Nephron progenitor cell (in vitro differentiated cells): ENCODE data around the gene CAMTA1.
A peak's percentile ranks its signal among the peaks of the same experiment; 100 is the strongest.

Source experiments
- DNase-seq: peaks from one replicate; pipeline ENCODE4 v3.0.0; 2021
- H3K27ac Mint-ChIP-seq: 2 replicates; pipeline ENCODE4 v1.8.0; 2021; ENCODE audit warnings: mild to moderate bottlenecking, moderate library complexity, mixed read lengths
- H3K27me3 Mint-ChIP-seq: 2 replicates; pipeline ENCODE4 v1.8.0; 2021; ENCODE audit warnings: mild to moderate bottlenecking, low read depth, mixed read lengths; ENCODE audit not compliant: poor library complexity
- H3K36me3 Mint-ChIP-seq: 2 replicates; pipeline ENCODE4 v1.8.0; 2021; ENCODE audit warnings: low read depth, mixed read lengths
- H3K4me1 Mint-ChIP-seq: 2 replicates; pipeline ENCODE4 v1.8.0; 2021; ENCODE audit warnings: mixed read lengths
- H3K4me3 Mint-ChIP-seq: 2 replicates; pipeline ENCODE4 v1.8.0; 2021; ENCODE audit warnings: mild to moderate bottlenecking, moderate library complexity, mixed read lengths
- H3K9me3 Mint-ChIP-seq: 2 replicates; pipeline ENCODE4 v1.8.0; 2021; ENCODE audit warnings: mild to moderate bottlenecking, moderate library complexity, mixed read lengths
- TF ChIP-seq, protein P1 (sequence below): fragments of 200-600 bp; sonication (generic); IDR thresholded peaks from 2 replicates; pipeline ENCODE4 v1.5.0; 2021; ENCODE audit warnings: antibody characterized with exemption

The CAMTA1 gene

DNA sequence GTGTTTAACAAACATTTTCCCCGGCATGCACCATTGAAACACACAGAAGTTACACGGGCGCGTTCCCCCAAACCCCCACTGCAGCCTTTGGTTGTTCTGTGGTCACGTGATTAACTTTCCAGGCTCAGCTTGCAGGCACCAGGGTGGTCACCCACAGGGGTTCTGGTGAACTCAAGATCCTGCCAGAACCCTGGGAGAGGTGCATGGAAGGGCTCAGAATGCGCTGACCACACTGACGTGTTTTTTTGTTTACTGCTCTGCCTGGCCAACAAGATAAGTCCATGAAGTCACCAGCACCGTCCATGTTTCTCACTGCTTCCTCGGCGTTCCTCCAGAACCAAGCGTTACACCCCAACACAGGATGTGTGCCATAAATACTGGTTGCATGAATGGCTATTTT lies 756.4 kb downstream of the CAMTA1 start:
- Mint-ChIP-seq H3K4me1 (peaks cover 70% of the 10 kb centered on the region), H3K9me3 (peaks cover 24% of the 10 kb centered on the region), H3K4me3 (no peak overlapping the region), H3K27ac (no peak overlapping the region), H3K36me3 (no peaks in the 10 kb centered on the region), H3K27me3 (no peaks in the 10 kb centered on the region)
- TF ChIP-seq, protein P1, sequence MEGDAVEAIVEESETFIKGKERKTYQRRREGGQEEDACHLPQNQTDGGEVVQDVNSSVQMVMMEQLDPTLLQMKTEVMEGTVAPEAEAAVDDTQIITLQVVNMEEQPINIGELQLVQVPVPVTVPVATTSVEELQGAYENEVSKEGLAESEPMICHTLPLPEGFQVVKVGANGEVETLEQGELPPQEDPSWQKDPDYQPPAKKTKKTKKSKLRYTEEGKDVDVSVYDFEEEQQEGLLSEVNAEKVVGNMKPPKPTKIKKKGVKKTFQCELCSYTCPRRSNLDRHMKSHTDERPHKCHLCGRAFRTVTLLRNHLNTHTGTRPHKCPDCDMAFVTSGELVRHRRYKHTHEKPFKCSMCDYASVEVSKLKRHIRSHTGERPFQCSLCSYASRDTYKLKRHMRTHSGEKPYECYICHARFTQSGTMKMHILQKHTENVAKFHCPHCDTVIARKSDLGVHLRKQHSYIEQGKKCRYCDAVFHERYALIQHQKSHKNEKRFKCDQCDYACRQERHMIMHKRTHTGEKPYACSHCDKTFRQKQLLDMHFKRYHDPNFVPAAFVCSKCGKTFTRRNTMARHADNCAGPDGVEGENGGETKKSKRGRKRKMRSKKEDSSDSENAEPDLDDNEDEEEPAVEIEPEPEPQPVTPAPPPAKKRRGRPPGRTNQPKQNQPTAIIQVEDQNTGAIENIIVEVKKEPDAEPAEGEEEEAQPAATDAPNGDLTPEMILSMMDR, result no peak
- no peak for DNase-seq

- TF ChIP-seq, protein P1, result no peak
- no peak for DNase-seq
- Mint-ChIP-seq H3K4me1 (peaks cover 49% of the 10 kb centered on the region), H3K4me3 (no peak overlapping the region), H3K27ac (no peak overlapping the region), H3K9me3 (peaks cover 34% of the 10 kb centered on the region), H3K36me3 (no peaks in the 10 kb centered on the region), H3K27me3 (no peaks in the 10 kb centered on the region)
Observed at GRCh38 chr1:7543718-7544090, 758.5 kb downstream of the CAMTA1 start.

- peak overlapping the region; percentile 63 for H3K4me3 Mint-ChIP-seq
- H3K4me1 Mint-ChIP-seq, result peaks cover 62% of the 10 kb centered on the region
- TF ChIP-seq, protein P1, result no peak
- peaks cover 19% of the 10 kb centered on the region for H3K27me3 Mint-ChIP-seq
- H3K9me3 Mint-ChIP-seq, result peaks cover 39% of the 10 kb centered on the region
- H3K36me3 Mint-ChIP-seq, result peaks cover 5% of the 10 kb centered on the region
- H3K27ac Mint-ChIP-seq, result peak overlapping the region; percentile 52
- no peak for DNase-seq
Observed at GRCh38 chr1:7549277-7550161, 764.3 kb downstream of the CAMTA1 start.

DNA sequence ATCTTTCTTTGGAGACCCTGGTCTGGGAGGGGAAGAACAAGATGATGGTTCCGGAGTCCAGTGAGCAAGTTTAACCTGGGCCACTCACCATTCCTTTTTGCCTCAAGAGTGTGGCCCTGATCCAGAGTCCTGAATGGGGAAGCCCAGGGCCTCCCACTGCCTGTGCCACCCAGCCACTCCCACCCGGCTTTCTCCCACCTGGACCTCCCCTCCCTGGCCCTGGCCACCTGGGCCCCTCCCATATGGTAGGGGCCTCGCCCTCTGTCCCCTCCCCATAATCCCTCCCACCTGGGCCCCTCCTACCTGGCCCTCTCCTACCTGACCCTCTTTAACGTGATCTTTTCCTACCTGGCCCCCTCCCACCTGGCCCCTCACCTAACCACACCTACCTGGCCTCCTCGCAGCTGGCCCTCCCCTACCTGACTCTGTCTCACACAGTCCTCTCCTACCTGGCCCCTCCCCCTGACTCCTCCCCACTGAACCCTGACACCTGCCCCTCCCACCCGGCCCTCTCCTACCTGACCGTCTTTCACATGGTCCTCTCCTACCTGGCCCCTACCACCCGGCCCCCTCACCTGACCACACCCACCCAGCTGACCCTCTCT lies 765.1 kb downstream of the CAMTA1 start:
- Mint-ChIP-seq H3K27ac (peak overlapping the region; percentile 52), H3K4me1 (peaks cover 64% of the 10 kb centered on the region), H3K27me3 (peaks cover 24% of the 10 kb centered on the region), H3K36me3 (peaks cover 5% of the 10 kb centered on the region), H3K9me3 (peaks cover 36% of the 10 kb centered on the region), H3K4me3 (no peak overlapping the region)
- DNase-seq, result no peak
- TF ChIP-seq, protein P1, result no peak

- Mint-ChIP-seq H3K27ac (peak overlapping the region; percentile 80), H3K36me3 (peaks cover 5% of the 10 kb centered on the region), H3K9me3 (peaks cover 33% of the 10 kb centered on the region), H3K27me3 (peaks cover 24% of the 10 kb centered on the region), H3K4me3 (no peak overlapping the region), H3K4me1 (peaks cover 69% of the 10 kb centered on the region)
- TF ChIP-seq, protein P1, result no peak
- DNase-seq, result no peak
Observed at GRCh38 chr1:7550981-7551380, 765.7 kb downstream of the CAMTA1 start.
